ENCODE data around the gene DKK2. TPM values are rescaled to one million over a fixed set of nuclear protein-coding genes. Genes with fewer than 3 reads are reported as not detected.

DKK2 gene
- total and polyA plus RNA-seq, 2 of the 13 experiments (the other 11 are each of a cell fraction or from before 2014, with no cell fraction given): not detected

- no peak overlapping the region for H3K4me2 ChIP-seq (ENCODE audit: low read depth, low read length)
- no peak for FAIRE-seq
- intact Hi-C loops (cut with micrococcal nuclease; ENCODE audit: unreplicated experiment) (no loop called here), in situ Hi-C loops (cut with HindIII; ENCODE audit: extremely low pct_ligation_motif_present, low pct_unique_long_range_greater_than_20kb) (no loop called here)
- no peak for ATAC-seq
- no peak overlapping the region for H3K9ac ChIP-seq (ENCODE audit: insufficient read depth, low read depth, low read length)
- DNase-seq (ENCODE audit: low spot score): no peak
- POLR2A ChIA-PET: no interaction called here
- BruUV-seq (replicated peaks): no TSS peak
- CTCF ChIA-PET (ENCODE audit: low intra/inter-chr PET ratio, low total read pairs): no interaction called here
- no peaks in the 10 kb centered on the region for H3K36me3 ChIP-seq (replicated peaks in 1 of 2; ENCODE audit: control insufficient read depth in 1 of 2, insufficient read depth in 2 of 2, low read length in 2 of 2)
- TF ChIP-seq MAFG (CRISPR knock-in tag; IDR thresholded peaks at IDR 0.05) (no peak), ZNF225 (CRISPR knock-in tag; IDR thresholded peaks at IDR 0.05) (no peak), PHF8 (CRISPR knock-in tag; IDR thresholded peaks at IDR 0.05) (no peak), SMAD3 (CRISPR knock-in tag; IDR thresholded peaks at IDR 0.05) (no peak), JDP2 (CRISPR knock-in tag; IDR thresholded peaks at IDR 0.05; ENCODE audit: borderline replicate concordance) (no peak), ZNF784 (CRISPR knock-in tag; IDR thresholded peaks at IDR 0.05; ENCODE audit: borderline replicate concordance) (no peak), NFIC (IDR thresholded peaks at IDR 0.05; ENCODE audit: low read length) (no peak), CBFB (CRISPR knock-in tag; IDR thresholded peaks at IDR 0.05) (no peak), TOPORS (CRISPR knock-in tag; IDR thresholded peaks at IDR 0.05) (no peak), NR1H2 (CRISPR knock-in tag; IDR thresholded peaks at IDR 0.05; ENCODE audit: borderline replicate concordance, low read depth) (no peak), ZNF180 (CRISPR knock-in tag; IDR thresholded peaks at IDR 0.05; ENCODE audit: borderline replicate concordance, low read depth) (no peak)
- TF ChIP-seq, protein P1, sequence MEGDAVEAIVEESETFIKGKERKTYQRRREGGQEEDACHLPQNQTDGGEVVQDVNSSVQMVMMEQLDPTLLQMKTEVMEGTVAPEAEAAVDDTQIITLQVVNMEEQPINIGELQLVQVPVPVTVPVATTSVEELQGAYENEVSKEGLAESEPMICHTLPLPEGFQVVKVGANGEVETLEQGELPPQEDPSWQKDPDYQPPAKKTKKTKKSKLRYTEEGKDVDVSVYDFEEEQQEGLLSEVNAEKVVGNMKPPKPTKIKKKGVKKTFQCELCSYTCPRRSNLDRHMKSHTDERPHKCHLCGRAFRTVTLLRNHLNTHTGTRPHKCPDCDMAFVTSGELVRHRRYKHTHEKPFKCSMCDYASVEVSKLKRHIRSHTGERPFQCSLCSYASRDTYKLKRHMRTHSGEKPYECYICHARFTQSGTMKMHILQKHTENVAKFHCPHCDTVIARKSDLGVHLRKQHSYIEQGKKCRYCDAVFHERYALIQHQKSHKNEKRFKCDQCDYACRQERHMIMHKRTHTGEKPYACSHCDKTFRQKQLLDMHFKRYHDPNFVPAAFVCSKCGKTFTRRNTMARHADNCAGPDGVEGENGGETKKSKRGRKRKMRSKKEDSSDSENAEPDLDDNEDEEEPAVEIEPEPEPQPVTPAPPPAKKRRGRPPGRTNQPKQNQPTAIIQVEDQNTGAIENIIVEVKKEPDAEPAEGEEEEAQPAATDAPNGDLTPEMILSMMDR (CRISPR knock-in tag; IDR thresholded peaks at IDR 0.05): no peak
- TF ChIP-seq, protein P2, sequence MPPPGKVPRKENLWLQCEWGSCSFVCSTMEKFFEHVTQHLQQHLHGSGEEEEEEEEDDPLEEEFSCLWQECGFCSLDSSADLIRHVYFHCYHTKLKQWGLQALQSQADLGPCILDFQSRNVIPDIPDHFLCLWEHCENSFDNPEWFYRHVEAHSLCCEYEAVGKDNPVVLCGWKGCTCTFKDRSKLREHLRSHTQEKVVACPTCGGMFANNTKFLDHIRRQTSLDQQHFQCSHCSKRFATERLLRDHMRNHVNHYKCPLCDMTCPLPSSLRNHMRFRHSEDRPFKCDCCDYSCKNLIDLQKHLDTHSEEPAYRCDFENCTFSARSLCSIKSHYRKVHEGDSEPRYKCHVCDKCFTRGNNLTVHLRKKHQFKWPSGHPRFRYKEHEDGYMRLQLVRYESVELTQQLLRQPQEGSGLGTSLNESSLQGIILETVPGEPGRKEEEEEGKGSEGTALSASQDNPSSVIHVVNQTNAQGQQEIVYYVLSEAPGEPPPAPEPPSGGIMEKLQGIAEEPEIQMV (CRISPR knock-in tag; IDR thresholded peaks at IDR 0.05; ENCODE audit: low read depth): no peak
- TF ChIP-seq, protein P3, sequence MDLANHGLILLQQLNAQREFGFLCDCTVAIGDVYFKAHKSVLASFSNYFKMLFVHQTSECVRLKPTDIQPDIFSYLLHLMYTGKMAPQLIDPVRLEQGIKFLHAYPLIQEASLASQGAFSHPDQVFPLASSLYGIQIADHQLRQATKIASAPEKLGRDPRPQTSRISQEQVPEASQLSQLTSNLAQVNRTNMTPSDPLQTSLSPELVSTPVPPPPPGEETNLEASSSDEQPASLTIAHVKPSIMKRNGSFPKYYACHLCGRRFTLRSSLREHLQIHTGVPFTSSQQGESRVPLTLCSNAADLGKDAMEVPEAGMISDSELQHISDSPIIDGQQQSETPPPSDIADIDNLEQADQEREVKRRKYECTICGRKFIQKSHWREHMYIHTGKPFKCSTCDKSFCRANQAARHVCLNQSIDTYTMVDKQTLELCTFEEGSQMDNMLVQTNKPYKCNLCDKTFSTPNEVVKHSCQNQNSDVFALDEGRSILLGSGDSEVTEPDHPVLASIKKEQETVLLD (CRISPR knock-in tag; IDR thresholded peaks at IDR 0.05; ENCODE audit: low read depth): no peak
- WGBS (ENCODE audit: low lambda C conversion rate): under 1% methylated on average over 4 of the region's 4 CpGs
- H3K4me3 ChIP-seq (replicated peaks in 1 of 3; ENCODE audit: insufficient read depth in 1 of 3, low read depth in 2 of 3, low read length in 3 of 3): no peak overlapping the region
- no peaks in the 10 kb centered on the region for H4K20me1 ChIP-seq (ENCODE audit: insufficient read depth, low read length)
- H3K4me1 ChIP-seq (ENCODE audit: insufficient read depth, low read length): no peaks in the 10 kb centered on the region
- no peak overlapping the region for H3K27ac ChIP-seq (ENCODE audit: extremely low read length, insufficient read depth, low read length)
- no peaks in the 10 kb centered on the region for H3K27me3 ChIP-seq (ENCODE audit: control insufficient read depth in 1 of 2, insufficient read depth in 2 of 2, low read length in 2 of 2)
- no peaks in the 10 kb centered on the region for H3K79me2 ChIP-seq (ENCODE audit: insufficient read depth, low read length)
- no peak overlapping the region for H2AFZ ChIP-seq (ENCODE audit: low read length)
- H3K9me3 ChIP-seq (ENCODE audit: low read length): no peaks in the 10 kb centered on the region
Observed at GRCh38 chr4:107077192-107077591, 41.1 kb upstream of the DKK2 start.
